H1 (cell line): ENCODE data around the gene SMYD5. TPM values are rescaled to one million over a fixed set of nuclear protein-coding genes. Genes with fewer than 3 reads are reported as not detected.

Experiments used
- CTCF ChIA-PET: fragments of 300-600 bp; sonication (Branson Sonifier 250); formaldehyde crosslinking; loops from one replicate; lab custom pipeline; 2021; ENCODE audit not compliant: partially characterized antibody; lab: Charles Lee
- POLR2A ChIA-PET: fragments of 300-600 bp; sonication (Branson Sonifier 250); formaldehyde crosslinking; loops from one replicate; lab custom pipeline; 2021; ENCODE audit warnings: inconsistent platforms; ENCODE audit not compliant: partially characterized antibody; lab: Charles Lee
- DNase-seq, 2 experiments: peaks; one replicate each; pipeline versions ENCODE4 v3.0.0 to v3.0.0-alpha.2; 2010 to 2022; ENCODE audit warnings: low spot score in 2 of 2, low read depth in 1 of 2, mixed read lengths in 1 of 2
- FAIRE-seq: peaks from 2 replicates; lab custom pipeline; 2011; peaks lifted over from hg19 to GRCh38; lab: Jason Lieb, UNC
- H2AFZ ChIP-seq: 2 replicates; pipeline ENCODE4 v1.8.1; 2012; ENCODE audit warnings: low read length, inconsistent platforms
- H2AK5ac ChIP-seq: 2 replicates; pipeline ENCODE4 v1.6.1; 2013; ENCODE audit warnings: low read depth, low read length
- H2BK120ac ChIP-seq: replicated peaks from 2 replicates; pipeline ENCODE3; 2013; ENCODE audit warnings: low read depth, low read length, inconsistent platforms
- H2BK12ac ChIP-seq: 2 replicates; pipeline ENCODE4 v1.6.1; 2013; ENCODE audit warnings: low read depth, low read length
- H2BK15ac ChIP-seq: 2 replicates; pipeline ENCODE4 v1.6.1; 2013; ENCODE audit warnings: low read length
- H2BK20ac ChIP-seq: 2 replicates; pipeline ENCODE4 v1.6.1; 2013; ENCODE audit warnings: low read length
- H2BK5ac ChIP-seq: 2 replicates; pipeline ENCODE4 v1.6.1; 2013; ENCODE audit warnings: low read depth, low read length
- H3K14ac ChIP-seq: 2 replicates; pipeline ENCODE4 v1.6.1; 2013; ENCODE audit warnings: inconsistent platforms; ENCODE audit not compliant: insufficient read length
- H3K18ac ChIP-seq: 2 replicates; pipeline ENCODE4 v1.6.1; 2013; ENCODE audit warnings: low read length; ENCODE audit errors: extremely low read depth
- H3K23ac ChIP-seq: 2 replicates; pipeline ENCODE4 v1.6.1; 2013; ENCODE audit warnings: inconsistent platforms; ENCODE audit not compliant: insufficient read length
- H3K23me2 ChIP-seq: 2 replicates; pipeline ENCODE4 v1.6.1; 2013; ENCODE audit warnings: low read depth, low read length
- H3K27ac ChIP-seq: 2 replicates; pipeline ENCODE4 v1.6.1; 2011; ENCODE audit warnings: low read depth, low read length, inconsistent platforms
- H3K27me3 ChIP-seq, 4 experiments: replicated peaks in 1 of 4; 1 replicate in 1 of 4; 2 replicates in 3 of 4; pipeline versions ENCODE4 v1.6.1 to v1.8.1; 2011 to 2013; ENCODE audit warnings: low read length in 3 of 4, mild to moderate bottlenecking in 3 of 4, inconsistent platforms in 2 of 4, mixed read lengths in 2 of 4, moderate library complexity in 1 of 4; ENCODE audit not compliant: control insufficient read depth in 3 of 4, insufficient read depth in 3 of 4; ENCODE audit errors: extremely low read depth in 1 of 4
- H3K36me3 ChIP-seq, 4 experiments: 2 replicates each; pipeline versions ENCODE4 v1.6.1 to v1.8.1; 2011 to 2013; ENCODE audit warnings: mild to moderate bottlenecking in 4 of 4, low read length in 3 of 4, moderate library complexity in 2 of 4, control low read depth in 1 of 4, inconsistent platforms in 1 of 4; ENCODE audit not compliant: insufficient read depth in 4 of 4, control insufficient read depth in 2 of 4
- H3K4ac ChIP-seq: replicated peaks from 2 replicates; pipeline ENCODE3; 2013; ENCODE audit warnings: low read length, low read depth, mixed read lengths, inconsistent platforms; ENCODE audit not compliant: insufficient read length
- H3K4me1 ChIP-seq, 4 experiments: replicated peaks in 1 of 4; 1 replicate in 1 of 4; 2 replicates in 3 of 4; pipeline versions ENCODE4 v1.6.1 to v1.8.1; 2011 to 2013; ENCODE audit warnings: low read length in 3 of 4, inconsistent platforms in 2 of 4, mixed read lengths in 1 of 4; ENCODE audit not compliant: insufficient read depth in 4 of 4, control insufficient read depth in 3 of 4
- H3K4me2 ChIP-seq, 2 experiments: 2 replicates each; pipeline versions ENCODE4 v1.6.1 to v1.8.1; 2011 to 2013; ENCODE audit warnings: low read depth in 2 of 2, low read length in 2 of 2, control low read depth in 1 of 2, inconsistent platforms in 1 of 2, mild to moderate bottlenecking in 1 of 2; ENCODE audit not compliant: insufficient read depth in 1 of 2
- H3K4me3 ChIP-seq, 4 experiments: fragments of 200-600, 300-600 bp in 1 of 4; sonication (generic), shearing (Covaris generic), sonication (Bioruptor Twin) in 1 of 4; 2 replicates each; pipeline versions ENCODE4 v1.5.1 to v1.8.1; 2011 to 2016; ENCODE audit warnings: low read length in 4 of 4, low read depth in 3 of 4, control low read depth in 2 of 4, inconsistent platforms in 2 of 4, mild to moderate bottlenecking in 2 of 4, mixed read lengths in 1 of 4, moderate library complexity in 1 of 4; ENCODE audit not compliant: insufficient read depth in 2 of 4; ENCODE audit errors: extremely low read depth in 1 of 4
- H3K56ac ChIP-seq: replicated peaks from 2 replicates; pipeline ENCODE3; 2013; ENCODE audit warnings: low read depth, mild to moderate bottlenecking, mixed read lengths, low read length, inconsistent platforms; ENCODE audit not compliant: insufficient read length
- H3K79me1 ChIP-seq: 2 replicates; pipeline ENCODE4 v1.6.1; 2013; ENCODE audit warnings: low read depth, low read length, control low read depth
- H3K79me2 ChIP-seq, 2 experiments: 2 replicates each; pipeline versions ENCODE4 v1.6.1 to v1.8.1; 2012 to 2013; ENCODE audit warnings: low read length in 2 of 2, mild to moderate bottlenecking in 2 of 2, inconsistent platforms in 1 of 2; ENCODE audit not compliant: insufficient read depth in 2 of 2, control insufficient read depth in 1 of 2
- H3K9ac ChIP-seq, 4 experiments: replicated peaks in 1 of 4; 1 replicate in 1 of 4; 2 replicates in 3 of 4; pipeline versions ENCODE4 v1.6.1 to v1.8.1; 2011 to 2013; ENCODE audit warnings: low read depth in 3 of 4, low read length in 3 of 4, control low read depth in 2 of 4, mild to moderate bottlenecking in 2 of 4, moderate library complexity in 2 of 4, inconsistent platforms in 1 of 4; ENCODE audit errors: extremely low read depth in 1 of 4
- H3K9me3 ChIP-seq, 2 experiments: 2 replicates each; pipeline versions ENCODE4 v1.6.1 to v1.8.1; 2012 to 2013; ENCODE audit warnings: mild to moderate bottlenecking in 2 of 2, moderate library complexity in 2 of 2, control low read depth in 1 of 2, inconsistent platforms in 1 of 2, low read depth in 1 of 2, low read length in 1 of 2, mixed read lengths in 1 of 2; ENCODE audit not compliant: insufficient read depth in 2 of 2
- H4K20me1 ChIP-seq, 2 experiments: replicated peaks in 1 of 2; 2 replicates each; pipeline versions ENCODE3 to v1.8.1; 2011 to 2013; ENCODE audit warnings: inconsistent platforms in 2 of 2, low read length in 2 of 2, mild to moderate bottlenecking in 1 of 2; ENCODE audit not compliant: insufficient read depth in 2 of 2, control insufficient read depth in 1 of 2
- H4K5ac ChIP-seq: 2 replicates; pipeline ENCODE4 v1.6.1; 2013; ENCODE audit warnings: low read length, low read depth, mixed read lengths, inconsistent platforms; ENCODE audit not compliant: insufficient read length
- H4K8ac ChIP-seq: 2 replicates; pipeline ENCODE4 v1.8.0; 2013; ENCODE audit warnings: mild to moderate bottlenecking, moderate library complexity, low read length, inconsistent platforms; ENCODE audit not compliant: insufficient read depth; ENCODE audit errors: extremely low read depth
- H4K91ac ChIP-seq: replicated peaks from 2 replicates; pipeline ENCODE3; 2013; ENCODE audit warnings: low read length, mixed read lengths, inconsistent platforms; ENCODE audit not compliant: insufficient read length
- ASH2L ChIP-seq: fragments of 200-600, 300-600 bp; sonication (generic); IDR thresholded peaks from one replicate; pipeline ENCODE4 v1.7.1; 2017; ENCODE audit warnings: low read length
- GTF2F1 ChIP-seq: IDR thresholded peaks from 2 replicates; pipeline ENCODE4 v1.6.1; 2012; ENCODE audit warnings: low read depth, low read length, improper control_type of control experiment, borderline replicate concordance
- KDM4A ChIP-seq: IDR thresholded peaks from one replicate; pipeline ENCODE4 v1.7.1; 2012; ENCODE audit warnings: low read depth, mild to moderate bottlenecking, moderate library complexity, low read length, inconsistent platforms; ENCODE audit not compliant: severe bottlenecking
- POLR2A ChIP-seq, 2 experiments: IDR thresholded peaks; 1 replicate in 1 of 2; 2 replicates in 1 of 2; pipeline ENCODE4 v1.6.1; 2011; ENCODE audit warnings: low read depth in 2 of 2, low read length in 2 of 2, mild to moderate bottlenecking in 2 of 2; ENCODE audit errors: control extremely low read depth in 1 of 2
- TEAD4 ChIP-seq: IDR thresholded peaks from 2 replicates; pipeline ENCODE4 v1.6.1; 2012; ENCODE audit warnings: low read depth, low read length, inconsistent platforms, mixed read lengths
- WGBS, 2 experiments: shearing (Covaris generic) in 1 of 2; methylation state at CpG; one replicate each; pipeline versions ENCODE4 v1.1.6 to v1.1.7; 2013 to 2015; ENCODE audit warnings: low lambda C conversion rate in 2 of 2, mixed read lengths in 2 of 2, inconsistent platforms in 1 of 2, low coverage in 1 of 2, missing lambda C conversion rate in 1 of 2; ENCODE audit not compliant: insufficient replicate concordance in 2 of 2, insufficient coverage in 1 of 2, insufficient read length in 1 of 2; ENCODE audit errors: extremely low coverage in 1 of 2, missing lambda C conversion rate in 1 of 2; 5-methylcytosine and 5-hydroxymethylcytosine counted together
- polyA plus RNA-seq, 7 experiments: library from polyadenylated mRNA; depleted of rRNA in 3 of 7; stranded (reverse) in 5 of 7; unstranded in 2 of 7; fragments of >200 nt in 5 of 7; fragments of 200-250 nt in 2 of 7; gene quantifications; 1 replicate in 5 of 7; 2 replicates in 1 of 7; 4 replicates in 1 of 7; pipeline versions ENCODE4 v1.2.1 to v1.2.3, GENCODE V29; 2011 to 2013; ENCODE audit warnings: missing spikeins in 2 of 7, mixed read lengths in 2 of 7
- total RNA-seq: library from RNA; stranded (reverse); fragmentation: NEBNext Ultra II Directional; extraction: Animal tissue kit (Norgen Biotek cat#: 25700); gene quantifications from 2 replicates; pipeline ENCODE4 v1.2.1, GENCODE V29; 2021

Gene SMYD5
- total and polyA plus RNA-seq, 2 of the 8 experiments (the other 6 are each of a cell fraction or from before 2014, with no cell fraction given): 35.2 to 56.7 TPM

DNA sequence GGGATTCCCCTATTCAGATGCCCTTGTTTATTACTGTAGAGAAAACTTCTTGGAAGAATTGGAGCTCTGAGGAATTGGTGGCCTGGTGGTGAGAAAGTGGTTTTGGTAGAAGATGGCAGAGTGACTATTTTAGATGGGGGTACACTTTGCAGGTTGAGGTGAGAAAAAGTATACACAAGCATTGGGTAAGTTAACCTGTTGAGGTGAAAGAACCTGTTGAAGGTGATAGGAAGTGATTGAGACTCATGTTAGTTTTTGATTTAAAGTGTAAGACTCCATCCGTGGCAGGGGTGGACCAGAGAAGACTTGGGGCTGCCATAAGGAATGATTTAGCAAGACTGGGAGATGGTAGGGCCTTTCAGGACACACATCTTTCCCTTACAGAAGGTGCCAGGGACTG, 23.1 kb downstream of the SMYD5 start:
- no peak overlapping the region for H2BK120ac ChIP-seq
- no peak for DNase-seq
- peaks cover 10 to 21% (median 16%) of the 10 kb centered on the region in 4 experiments; a peak in 6 of 7 replicates for H3K4me1 ChIP-seq
- H4K20me1 ChIP-seq: peaks cover 9 to 28% of the 10 kb centered on the region in 2 experiments
- no peak overlapping the region for H2AFZ ChIP-seq
- peaks cover 8% of the 10 kb centered on the region for H3K79me1 ChIP-seq
- H3K9ac ChIP-seq: no peak overlapping the region
- no peaks in the 10 kb centered on the region; a peak in 2 of 7 replicates for H3K27me3 ChIP-seq
- H3K4me2 ChIP-seq: peak overlapping the region; percentile 3 to 94; a peak in 2 of 4 replicates
- H3K36me3 ChIP-seq: peaks cover 3 to 34% (median 19%) of the 10 kb centered on the region in 4 experiments
- no peak overlapping the region for H4K91ac ChIP-seq
- H2BK20ac ChIP-seq: no peak overlapping the region
- H4K5ac ChIP-seq: no peak overlapping the region
- POLR2A ChIA-PET: interaction anchor here (1.8 to 8.8 kb wide), 6 partner anchors 8 to 31 kb away, joined by 6 to 113 read pairs (median 59); no protein-coding TSS in a partner anchor
- FAIRE-seq: no peak
- WGBS, 2 experiments: 100% methylated on average over 1 of the region's 1 CpG; no CpG with 5 or more reads in 1 of the 2 experiments
- no peak overlapping the region; the same call in 1 of the 2 replicates for H2BK5ac ChIP-seq
- H2AK5ac ChIP-seq: no peak overlapping the region
- no peak overlapping the region for H4K8ac ChIP-seq
- H2BK12ac ChIP-seq: no peak overlapping the region
- TF ChIP-seq POLR2A (IDR thresholded peaks at IDR 0.05; ENCODE audit: control extremely low read depth in 1 of 2, low read depth in 2 of 2, low read length in 2 of 2) (no peak), ASH2L (no peak), KDM4A (no peak), GTF2F1 (no peak), TEAD4 (no peak)
- TF ChIP-seq, all 59 proteins: peak for 0
- H3K56ac ChIP-seq: no peak overlapping the region
- H3K18ac ChIP-seq: no peak overlapping the region
- H3K23ac ChIP-seq: no peak overlapping the region
- no peak overlapping the region for H3K27ac ChIP-seq
- peaks cover 52 to 75% of the 10 kb centered on the region in 2 experiments for H3K79me2 ChIP-seq
- no peak overlapping the region for H2BK15ac ChIP-seq
- H3K9me3 ChIP-seq: no peaks in the 10 kb centered on the region
- H3K14ac ChIP-seq: no peak overlapping the region
- H3K23me2 ChIP-seq: peaks cover 21% of the 10 kb centered on the region
- H3K4ac ChIP-seq: no peak overlapping the region
- no peak overlapping the region for H3K4me3 ChIP-seq
- CTCF ChIA-PET: interaction anchor here (1.2 to 10.2 kb wide), 4 partner anchors 11 to 263 kb away, joined by 4 to 51 read pairs (median 10); no protein-coding TSS in a partner anchor
